ENCODE measurements around the gene RASGRP4. TPM values are rescaled to one million over a fixed set of nuclear protein-coding genes. Genes with fewer than 3 reads are reported as not detected.
"Not testable (repeated sequence)": the region's sequence is repeated elsewhere in the genome, so short reads cannot be mapped to it uniquely, and the experiment has no call there.

RASGRP4 gene
- total RNA-seq, 1 donor from 2014 or later: 8.4 TPM

DNA sequence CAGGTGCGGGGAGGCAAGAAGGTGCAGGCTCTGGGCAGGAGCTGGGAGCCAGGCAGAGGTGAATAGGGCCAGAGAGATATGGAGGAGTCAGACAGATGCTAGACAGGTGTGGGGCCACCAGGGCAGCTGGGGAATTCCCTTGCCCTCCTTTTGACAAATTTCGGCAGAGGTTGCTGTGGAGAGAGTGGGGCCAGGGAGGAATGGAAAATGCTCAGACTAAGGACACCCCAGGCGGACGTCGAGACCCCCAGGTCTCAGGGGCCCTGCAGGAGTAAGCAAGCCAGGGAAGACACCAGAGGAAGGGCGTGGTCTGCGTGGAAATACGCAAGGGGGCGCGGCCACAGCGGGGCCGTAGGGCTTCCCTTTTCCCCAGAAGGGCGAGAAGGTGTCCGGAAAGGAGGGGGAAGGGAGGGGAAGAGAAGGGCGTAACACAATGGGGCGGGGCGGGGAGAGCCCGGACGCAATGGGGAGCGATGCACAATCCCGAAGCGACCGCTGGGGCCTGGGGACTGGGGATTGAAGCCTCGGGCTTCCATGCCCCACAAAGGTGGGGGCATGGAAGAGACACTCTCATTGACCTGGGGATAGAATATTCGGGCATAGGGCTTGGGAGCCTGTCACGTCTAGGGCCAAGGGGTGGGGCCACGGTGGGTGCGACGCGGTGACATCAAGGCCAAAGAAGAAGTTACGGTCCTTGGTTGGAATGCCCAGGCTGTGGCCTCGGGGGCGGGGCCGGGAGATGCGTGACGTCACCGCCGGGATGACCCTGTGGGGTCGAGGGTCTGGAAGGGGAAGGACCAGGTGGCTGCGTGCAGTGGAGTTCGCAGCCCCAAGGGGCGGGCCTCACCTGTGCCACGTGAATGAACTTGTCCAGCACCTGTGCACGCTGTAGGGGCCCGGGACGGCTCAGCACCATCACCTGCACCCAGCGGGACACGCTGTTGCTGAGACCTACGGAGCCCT, 8.2 kb downstream of the RASGRP4 start:
- DNase-seq (ENCODE audit: low spot score): no peak

DNA sequence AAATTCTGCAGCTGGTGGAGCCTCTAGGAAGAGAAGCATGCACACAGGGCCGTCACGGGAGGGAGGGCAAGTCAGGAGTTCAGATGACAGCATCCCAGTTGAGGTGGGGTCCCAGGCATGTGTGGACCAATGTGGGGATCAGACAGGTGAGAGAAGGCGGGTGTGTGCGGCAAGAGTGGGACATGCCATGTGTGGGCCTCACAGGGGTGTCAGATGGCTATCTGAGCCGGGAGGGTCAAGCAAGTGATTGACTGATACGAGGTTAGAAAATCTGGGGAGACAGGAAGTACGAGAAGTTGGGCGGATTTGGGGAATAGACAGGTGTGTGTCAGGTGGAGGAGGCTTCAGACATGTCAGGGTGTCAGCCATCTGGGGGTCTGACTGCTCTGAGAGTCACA, 8.9 kb downstream of the RASGRP4 start:
- DNase-seq (ENCODE audit: low spot score): no peak

DNA sequence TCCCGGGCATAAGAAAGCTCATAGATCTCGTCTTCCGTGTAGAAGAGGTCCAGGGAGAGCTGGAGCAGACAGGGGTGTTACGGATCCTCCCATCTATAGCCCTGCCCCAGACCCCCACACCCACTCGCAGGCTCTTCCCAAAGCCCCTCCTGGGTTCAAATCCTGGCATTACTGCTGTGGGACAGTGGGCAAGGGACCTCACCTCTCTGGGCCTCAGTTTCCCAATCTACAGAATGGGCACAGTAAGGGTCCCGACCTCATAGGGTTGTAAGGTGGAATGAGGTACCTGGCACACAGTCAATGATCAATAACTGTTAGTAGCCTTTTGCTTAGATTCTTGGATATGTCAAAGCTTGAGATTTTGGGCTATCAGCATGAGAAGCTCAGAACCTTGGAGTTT, 12.6 kb downstream of the RASGRP4 start:
- no peak for DNase-seq (ENCODE audit: low spot score)

DNA sequence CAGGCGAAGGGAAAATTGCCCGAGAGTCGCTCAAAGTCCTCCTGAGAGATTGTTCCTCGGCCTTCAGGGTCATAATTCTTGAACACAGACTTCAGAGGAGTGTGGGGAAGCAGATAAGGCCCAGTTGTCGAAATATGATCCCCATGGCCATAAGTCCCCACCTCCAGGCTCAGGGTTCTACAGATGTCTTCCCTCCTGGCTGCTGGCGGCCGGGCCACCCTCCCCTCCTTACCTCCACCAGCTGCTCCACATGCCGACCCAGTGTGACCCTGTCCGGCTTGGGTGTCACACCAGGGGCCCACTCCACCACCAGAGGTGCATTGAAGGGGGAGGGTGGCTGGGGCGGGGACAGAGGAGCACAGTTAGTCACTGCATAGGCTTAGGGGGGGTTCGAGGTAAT, 13.1 kb downstream of the RASGRP4 start:
- DNase-seq (ENCODE audit: low spot score): no peak

DNA sequence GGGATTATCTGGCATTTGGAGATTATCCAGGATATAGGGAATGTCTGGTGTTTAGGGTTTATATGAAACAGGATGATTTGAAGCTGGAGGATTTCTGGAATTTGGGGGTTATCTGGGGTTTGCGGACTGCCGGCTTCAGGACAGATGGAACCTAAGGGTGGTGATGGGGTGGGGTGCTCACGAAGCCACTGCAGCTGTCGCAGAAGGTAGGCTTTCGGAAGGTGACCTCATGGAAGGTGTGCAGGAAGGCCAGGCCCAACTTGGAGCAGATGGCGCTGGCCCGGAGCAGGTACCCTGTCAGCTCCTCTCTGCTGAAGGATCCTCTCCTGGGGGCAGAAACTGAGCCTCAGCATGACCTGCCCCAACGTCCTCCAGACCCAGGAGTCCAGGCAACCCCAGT, 13.5 kb downstream of the RASGRP4 start:
- DNase-seq (ENCODE audit: low spot score): no peak

DNA sequence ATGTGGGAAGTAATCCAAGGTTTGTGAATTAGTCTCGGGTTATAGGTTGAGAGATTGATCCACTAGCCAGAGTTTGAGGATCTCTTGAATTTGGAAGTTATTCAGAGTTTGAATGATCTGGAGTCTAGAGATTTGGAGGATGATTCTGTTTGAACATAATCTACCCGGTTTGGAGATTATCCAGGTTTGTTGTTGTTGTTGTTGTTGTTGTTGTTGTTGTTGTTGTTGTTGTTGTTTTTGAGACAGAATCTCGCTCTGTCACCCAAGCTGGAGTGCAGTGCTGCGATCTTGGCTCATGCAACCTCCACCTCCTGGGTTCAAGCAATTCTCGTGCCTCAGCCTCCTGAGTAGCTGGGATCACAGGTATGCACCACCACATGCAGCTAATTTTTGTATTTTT, 14.1 kb downstream of the RASGRP4 start:
- DNase-seq (ENCODE audit: low spot score): not testable (repeated sequence)

DNA sequence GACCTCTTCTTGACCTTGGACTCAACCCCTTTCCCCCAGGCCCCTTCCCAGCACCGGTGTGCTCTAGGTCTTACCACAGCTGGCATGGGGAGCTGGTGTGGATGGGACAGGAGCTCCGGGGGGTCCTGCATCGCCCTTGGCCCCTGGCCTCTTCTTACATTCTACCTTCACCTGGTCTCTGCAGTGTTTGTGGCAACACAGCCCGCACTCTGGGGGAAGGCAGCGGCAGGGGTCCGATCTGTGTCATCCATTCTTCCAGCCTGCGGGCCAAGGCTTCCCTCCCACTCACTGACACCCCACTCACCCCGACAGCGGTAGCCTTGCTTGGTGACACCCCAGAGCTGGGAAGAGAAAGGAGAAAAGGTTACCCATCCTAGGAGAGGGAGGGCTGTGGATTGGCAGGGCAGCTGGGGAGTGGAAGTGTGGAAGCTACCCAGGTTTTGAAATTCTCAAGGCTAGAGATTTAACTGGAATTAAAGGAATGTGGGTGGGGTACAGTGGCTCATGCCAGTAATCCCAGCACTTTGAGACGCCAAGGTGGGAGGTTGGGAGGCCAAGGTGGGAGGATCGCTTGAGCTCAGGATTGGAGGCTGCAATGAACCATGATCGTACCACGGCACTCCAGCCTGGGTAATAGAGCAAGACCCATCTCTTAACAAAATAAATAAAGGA, 14.8 kb downstream of the RASGRP4 start:
- DNase-seq (ENCODE audit: low spot score): no peak

DNA sequence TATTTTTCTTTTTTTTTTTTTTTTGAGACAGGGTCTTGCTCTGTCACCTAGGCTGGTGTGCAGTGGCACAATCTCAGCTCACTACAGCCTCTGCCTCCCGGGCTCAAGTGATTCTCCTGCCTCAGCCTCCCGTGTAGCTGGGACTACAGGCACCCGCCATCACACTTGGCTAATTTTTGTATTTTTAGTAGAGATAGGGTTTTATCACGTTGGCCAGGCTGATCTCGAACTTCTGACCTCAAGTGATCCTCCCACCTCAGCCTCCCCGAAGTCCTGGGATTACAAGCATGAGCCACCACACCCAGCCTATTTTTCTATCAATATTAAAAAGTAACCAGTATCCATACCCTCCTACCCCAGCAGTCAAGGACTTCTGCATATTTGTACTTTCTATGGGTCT, 15.6 kb downstream of the RASGRP4 start:
- not testable (repeated sequence) for DNase-seq (ENCODE audit: low spot score)

DNA sequence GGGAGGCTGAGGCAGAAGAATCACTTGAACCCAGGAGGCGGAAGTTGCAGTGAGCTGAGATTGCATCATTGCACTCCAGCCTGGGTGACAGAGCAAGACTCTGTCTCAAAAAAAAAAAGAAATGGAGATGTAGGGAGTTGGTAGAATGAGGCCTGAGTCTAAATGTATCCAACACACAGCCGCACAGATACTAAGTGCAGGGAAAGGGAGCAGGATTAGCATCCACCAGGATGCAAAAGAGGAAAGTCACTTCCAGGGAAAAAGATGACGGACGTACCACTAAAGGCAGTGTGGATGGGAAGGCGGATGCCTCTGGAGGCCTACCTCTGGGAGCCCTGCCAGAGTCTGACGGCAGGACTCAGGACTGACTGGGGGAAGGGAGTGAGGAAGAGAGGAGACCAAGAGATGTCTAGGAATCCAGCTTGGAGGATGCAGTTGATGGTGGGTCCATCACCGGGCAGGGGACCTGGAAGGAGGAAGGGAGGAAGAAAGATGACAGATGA, 16.3 kb downstream of the RASGRP4 start:
- DNase-seq (ENCODE audit: low spot score): no peak

DNA sequence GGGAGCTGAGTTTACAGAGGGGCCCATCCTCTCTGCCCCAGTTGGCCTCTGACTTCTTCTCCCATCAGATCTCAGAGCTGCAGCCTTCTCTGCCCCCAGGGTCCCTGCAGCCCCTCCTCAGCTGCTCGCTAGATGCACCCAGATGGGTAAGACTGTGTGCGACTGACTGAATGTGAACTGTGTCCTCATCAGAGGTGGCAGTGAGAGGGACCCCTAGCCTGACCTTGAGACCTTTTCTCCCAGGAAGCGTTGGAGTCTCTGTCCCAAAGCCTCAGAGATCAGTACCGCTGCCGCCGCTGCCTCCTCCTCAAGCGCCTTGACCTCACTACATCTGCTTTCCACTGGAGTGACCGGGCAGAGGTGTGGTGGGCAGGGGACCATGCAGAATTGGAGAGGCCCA, 20.7 kb downstream of the RASGRP4 start:
- no peak for DNase-seq (ENCODE audit: low spot score)

DNA sequence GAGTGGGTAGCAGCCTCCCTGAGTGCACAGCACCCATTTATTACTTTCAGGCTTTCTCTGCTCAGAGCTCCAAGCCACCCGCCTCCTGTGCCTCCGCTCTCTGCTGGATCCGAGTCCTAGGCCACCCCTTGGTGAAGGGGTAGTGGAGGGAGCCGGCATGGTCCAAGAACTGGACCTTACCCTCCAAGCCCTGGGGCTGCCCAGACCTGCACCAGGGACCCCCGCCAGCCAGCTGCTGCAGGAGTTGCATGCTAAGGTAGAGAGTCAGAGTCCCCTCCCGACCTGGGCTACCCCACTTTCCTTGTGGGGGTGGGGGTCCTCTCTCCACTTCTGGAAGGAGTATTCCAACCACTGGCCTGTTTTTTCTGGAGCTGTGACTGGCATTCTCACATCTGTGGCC, 21.2 kb downstream of the RASGRP4 start:
- DNase-seq (ENCODE audit: low spot score): no peak

DNA sequence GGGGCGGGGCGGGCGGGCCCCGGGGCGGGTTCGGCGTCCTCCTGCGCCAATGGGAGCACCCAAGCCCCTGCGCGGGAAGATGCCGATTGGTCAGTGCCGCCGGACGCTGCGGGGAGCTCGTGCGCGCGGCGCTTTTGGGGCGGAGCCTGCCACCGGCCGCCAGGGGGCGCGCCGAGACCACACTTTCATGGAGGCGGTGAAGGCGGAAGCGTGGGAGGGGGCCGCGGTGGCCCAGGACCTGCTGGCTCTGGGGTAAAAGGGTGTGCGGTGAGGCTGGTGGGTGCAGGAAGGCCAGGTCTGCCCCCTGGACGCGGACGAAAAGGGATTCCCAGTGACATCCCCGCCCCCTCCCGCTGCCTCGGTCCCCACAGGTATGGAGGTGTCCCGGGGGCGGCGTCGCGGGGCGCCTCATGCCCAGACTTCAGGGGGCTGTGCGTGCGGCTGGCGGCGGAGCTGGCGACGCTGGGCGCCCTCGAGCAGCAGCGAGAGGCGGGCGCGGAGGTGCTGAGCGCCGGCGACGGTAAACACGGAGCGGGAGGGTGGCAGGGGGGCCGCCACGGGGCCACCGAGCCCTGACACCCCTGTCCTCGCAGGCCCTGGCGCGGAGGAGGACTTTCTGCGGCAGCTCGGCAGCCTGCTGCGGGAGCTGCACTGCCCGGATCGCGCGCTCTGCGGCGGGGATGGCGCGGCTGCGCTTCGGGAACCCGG, 22.9 kb downstream of the RASGRP4 start, which contains the start of gene FAM98C:
TSS of gene FAM98C (plus strand) at position 127 of the 708 bp plus-strand sequence. CDS start at position 188, 61 bp downstream.
- DNase-seq (ENCODE audit: low spot score): peak; percentile 100

DNA sequence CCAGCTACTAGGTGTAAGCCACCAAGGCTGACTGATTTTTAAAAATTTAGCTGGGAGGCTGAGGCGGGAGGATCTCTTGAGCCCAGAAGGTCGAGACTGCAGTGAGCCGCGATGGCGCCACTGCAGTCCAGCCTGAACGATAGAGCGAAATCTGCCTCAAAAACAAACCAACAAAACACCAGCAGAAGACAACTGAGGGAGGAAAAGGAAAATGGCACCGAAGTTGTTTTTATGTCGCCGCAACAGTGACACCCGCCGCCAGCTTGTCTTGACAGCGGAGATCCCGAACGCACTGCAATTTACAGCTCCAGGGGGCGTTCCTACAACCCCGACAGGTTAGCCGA, 23.4 kb downstream of the RASGRP4 start:
- DNase-seq (ENCODE audit: low spot score): no peak

DNA sequence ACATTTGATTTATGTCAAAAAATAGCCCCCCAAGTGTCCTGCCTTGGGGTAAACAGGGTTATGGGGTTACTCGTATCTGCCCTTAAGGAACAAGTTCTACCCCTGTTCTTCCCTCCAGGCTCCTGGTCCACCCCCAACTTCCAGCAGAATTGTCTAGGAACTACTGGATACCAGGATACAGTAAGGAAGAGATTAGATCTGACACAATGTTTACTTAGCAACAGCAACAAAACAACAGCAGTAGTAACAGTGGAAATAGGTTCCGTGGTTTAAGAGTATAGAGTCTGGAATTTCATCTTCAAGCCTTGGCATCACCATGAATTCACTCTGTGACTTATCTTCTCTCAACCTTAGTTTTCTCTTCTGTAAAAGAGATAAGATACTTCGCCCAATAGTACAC, 24.9 kb downstream of the RASGRP4 start:
- no peak for DNase-seq (ENCODE audit: low spot score)

DNA sequence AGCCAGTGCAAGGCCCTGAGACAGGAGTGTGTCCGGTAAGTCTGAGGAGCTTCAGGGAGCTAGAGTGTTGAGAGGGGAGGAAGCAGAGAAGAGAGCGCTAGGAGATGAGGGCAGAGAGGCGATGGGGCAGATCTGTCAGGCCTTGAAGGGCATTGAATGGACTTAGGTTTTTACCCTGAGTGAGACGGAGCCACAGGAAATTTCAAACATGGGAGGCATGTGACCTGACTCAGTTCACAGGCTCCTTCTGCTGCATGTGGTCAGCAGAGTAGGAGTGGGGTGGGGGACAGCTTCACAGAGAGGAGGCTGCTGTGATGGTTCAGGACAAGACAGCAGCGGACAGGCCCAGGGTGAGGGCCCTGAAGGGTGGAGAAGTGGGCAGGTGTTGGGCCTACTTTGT, 25.7 kb downstream of the RASGRP4 start:
- DNase-seq (ENCODE audit: low spot score): no peak

DNA sequence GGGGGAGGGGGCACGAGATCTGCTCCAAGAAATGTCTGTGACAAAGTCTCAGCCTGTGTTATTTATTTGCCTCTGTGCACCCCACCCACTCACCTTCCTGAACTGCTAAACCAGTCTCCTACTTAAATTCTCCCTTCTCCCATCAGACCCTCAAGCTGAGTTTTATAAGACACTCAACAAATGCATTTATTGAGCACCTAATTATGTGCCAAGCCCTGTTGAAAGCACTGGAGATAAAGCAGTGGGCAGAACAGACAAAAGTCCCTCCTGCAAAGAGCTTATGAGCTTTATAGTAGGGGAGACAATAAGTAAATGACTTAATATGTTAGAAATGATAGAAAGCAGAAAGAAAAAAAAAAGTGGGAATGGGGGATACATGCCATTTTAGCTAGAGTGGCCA, 26.5 kb downstream of the RASGRP4 start:
- no peak for DNase-seq (ENCODE audit: low spot score)

DNA sequence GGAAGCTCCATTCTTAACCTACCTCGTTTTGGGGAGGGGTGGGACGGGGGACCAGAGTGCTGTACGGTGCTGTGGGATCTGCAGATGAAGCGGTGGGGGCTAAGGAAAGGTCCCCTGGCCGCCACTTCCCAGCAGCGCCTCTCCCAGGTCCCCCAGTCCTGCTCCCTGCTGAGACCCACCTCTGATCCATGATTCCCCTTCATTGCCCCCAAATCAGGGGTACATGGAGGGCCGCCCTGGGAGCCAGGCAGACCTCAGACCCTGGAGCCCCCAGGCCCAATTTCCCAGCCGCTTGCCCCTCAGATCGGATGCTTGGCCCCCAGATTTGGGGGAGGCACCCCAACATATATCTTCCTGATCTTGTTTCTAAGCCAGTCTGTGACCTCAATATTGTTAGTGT, 26.9 kb downstream of the RASGRP4 start:
- no peak for DNase-seq (ENCODE audit: low spot score)

DNA sequence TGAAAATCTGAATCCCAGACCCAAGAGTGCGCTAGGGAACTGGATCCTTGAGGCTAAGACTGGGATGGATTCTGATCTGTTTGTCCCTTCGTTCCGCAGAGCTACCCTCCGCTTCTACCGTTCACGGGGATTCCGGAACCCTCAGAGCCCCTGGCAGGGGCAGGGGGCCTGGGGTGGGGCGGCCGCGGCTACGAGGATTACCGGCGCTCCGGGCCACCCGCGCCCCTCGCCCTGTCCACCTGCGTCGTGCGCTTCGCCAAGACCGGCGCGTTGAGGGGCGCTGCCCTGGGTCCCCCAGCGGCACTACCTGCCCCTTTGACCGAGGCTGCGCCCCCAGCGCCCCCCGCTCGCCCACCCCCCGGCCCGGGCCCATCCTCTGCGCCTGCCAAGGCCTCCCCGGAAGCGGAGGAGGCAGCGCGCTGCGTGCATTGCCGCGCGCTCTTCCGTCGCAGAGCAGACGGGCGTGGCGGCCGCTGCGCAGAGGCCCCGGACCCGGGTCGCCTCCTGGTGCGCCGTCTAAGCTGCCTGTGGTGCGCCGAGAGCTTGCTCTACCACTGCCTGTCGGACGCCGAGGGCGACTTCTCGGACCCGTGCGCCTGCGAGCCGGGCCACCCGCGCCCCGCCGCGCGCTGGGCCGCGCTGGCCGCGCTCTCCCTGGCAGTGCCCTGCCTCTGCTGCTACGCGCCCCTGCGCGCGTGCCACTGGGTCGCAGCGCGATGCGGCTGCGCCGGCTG, 30.5 kb downstream of the RASGRP4 start:
- no peak for DNase-seq (ENCODE audit: low spot score)

DNA sequence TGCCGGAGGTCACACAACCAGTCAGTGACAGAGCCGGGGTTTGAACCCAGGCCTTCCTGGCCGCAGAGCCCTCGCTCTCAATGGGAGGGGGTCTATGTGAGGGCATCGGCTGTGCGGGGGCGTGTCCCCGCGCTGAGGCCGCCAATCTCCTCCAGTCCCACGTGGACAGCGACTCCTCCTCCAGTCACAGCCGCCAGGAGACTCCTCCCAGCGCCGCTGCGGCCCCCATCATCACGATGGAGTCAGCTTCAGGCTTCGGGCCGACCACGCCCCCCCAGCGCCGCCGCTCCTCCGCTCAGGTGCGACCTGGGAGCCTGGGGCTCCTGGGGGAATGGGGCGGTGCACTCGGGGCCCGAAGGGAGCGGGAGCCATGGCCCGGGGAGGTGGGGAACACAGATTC, 31.5 kb downstream of the RASGRP4 start:
- DNase-seq (ENCODE audit: low spot score): no peak

DNA sequence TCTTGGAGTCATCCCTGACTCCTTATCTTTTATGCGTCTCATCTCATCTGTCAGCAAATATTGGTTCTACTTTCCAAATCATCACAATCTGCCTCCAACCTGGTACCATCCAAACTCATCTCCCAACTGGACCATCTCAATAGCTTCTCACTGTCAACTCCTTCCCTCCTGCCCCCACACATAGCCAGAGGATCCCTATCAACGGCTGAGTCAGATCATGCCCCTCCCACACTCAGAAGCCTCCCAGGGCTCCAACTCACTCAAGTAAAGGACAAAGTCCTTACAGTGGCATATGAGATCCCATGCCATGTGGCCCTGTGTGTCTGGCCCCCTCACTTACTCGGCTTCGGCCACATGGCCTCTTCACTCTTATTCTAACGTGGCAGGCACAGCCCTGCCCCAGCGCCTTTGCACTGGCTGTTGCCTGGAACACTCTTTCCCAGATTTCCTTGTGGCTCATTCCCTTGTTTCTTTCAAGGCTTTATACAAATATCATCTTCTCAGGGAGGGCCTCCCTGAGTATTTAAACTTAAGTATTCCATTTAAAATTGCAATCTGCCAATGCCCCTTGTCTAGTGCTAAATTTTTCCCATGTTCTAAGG, 33.2 kb downstream of the RASGRP4 start:
- DNase-seq (ENCODE audit: low spot score): no peak
